Activated naive CD4-positive, alpha-beta T cell treated with anti-CD3 and anti-CD28 coated beads, Interleukin-2, amount 10 ng/mL, durations not matched to agents 7 days and 5 days (primary cell): ENCODE measurements around the gene ZNF410.

ENCODE experiments used
- CTCF ChIA-PET: fragments of 350-600 bp; sonication (Branson Sonifier 250); formaldehyde crosslinking; loops from one replicate; lab custom pipeline; 2021; ENCODE audit warnings: antibody characterized with exemption; lab: Charles Lee
- DNase-seq: peaks from one replicate; pipeline ENCODE4 v3.0.0-alpha.2; 2020
- H3K27ac Mint-ChIP-seq: one replicate; pipeline ENCODE4 v1.8.0; 2021; ENCODE audit warnings: mild to moderate bottlenecking, moderate library complexity, mixed read lengths
- H3K27me3 Mint-ChIP-seq: one replicate; pipeline ENCODE4 v1.8.0; 2021; ENCODE audit warnings: mild to moderate bottlenecking, mixed read lengths
- H3K36me3 Mint-ChIP-seq: one replicate; pipeline ENCODE4 v1.8.0; 2021; ENCODE audit warnings: mixed read lengths
- H3K4me1 Mint-ChIP-seq: one replicate; pipeline ENCODE4 v1.8.0; 2021; ENCODE audit warnings: mixed read lengths
- H3K4me3 Mint-ChIP-seq: one replicate; pipeline ENCODE4 v1.8.0; 2021; ENCODE audit warnings: mild to moderate bottlenecking, moderate library complexity, mixed read lengths
- H3K9me3 Mint-ChIP-seq: one replicate; pipeline ENCODE4 v1.8.0; 2021; ENCODE audit warnings: mixed read lengths

The ZNF410 gene

DNA sequence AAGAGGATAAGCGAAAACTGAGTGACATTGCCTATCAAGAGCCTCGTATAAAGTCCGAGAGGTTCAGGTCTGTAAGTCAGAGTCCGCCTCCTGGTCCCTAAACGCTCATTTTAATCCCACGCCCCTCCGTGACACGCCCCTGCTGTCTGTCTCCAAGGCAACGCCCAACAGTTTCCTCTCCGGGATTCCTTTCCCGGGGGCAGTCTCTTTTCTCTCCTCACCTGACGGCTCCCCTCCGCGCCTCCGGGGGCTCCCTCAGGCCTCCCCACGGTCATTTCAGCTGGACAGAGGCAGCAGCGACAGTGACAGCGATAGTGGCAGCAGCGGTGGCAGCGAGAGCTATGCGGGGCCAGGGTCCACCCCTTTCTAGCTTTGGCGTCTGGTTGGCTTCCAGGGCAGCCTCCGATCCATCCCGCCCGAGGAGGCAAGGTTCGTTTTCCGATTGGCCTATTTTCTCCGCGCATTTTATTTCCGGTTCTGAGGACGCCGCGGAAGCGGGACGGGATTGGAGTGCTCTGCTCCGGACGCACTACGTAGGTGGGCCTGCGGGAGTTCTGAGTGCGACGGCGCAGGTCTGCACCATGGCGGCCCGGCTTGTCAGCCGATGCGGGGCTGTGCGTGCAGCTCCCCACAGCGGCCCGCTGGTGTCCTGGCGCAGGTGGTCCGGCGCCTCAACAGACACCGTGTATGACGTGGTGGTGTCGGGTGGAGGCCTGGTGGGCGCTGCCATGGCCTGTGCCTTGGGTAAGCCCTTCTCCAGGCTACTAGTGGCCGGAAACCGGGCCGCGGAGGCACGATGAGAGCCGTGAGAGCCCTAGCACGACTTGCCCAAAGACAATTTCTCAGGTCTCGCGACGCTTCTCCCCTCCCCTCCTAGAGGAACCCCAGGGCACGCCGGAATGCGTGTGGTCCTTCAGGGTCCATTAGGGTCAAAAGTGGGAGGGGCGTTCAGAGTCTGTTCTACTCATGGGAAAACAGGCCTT is 63.4 kb downstream of the ZNF410 start, which contains the start of the genes COQ6 and FAM161B:
Gene COQ6 (plus strand): TSS at position 551 of the 983 bp plus-strand sequence. CDS start 31 bp downstream, at position 582.
Gene FAM161B (minus strand): TSS at position 343 of the 983 bp plus-strand sequence. CDS start 68 bp downstream, at position 275.
- CTCF ChIA-PET, result interaction anchor here (0.9 kb wide), 1 partner anchor 81 kb away, joined by 3 read pairs; no protein-coding TSS in a partner anchor
- H3K27me3 Mint-ChIP-seq, result no peaks in the 10 kb centered on the region
- DNase-seq, result peak; percentile 96
- H3K4me1 Mint-ChIP-seq, result peaks cover 21% of the 10 kb centered on the region
- H3K27ac Mint-ChIP-seq, result peak within 1 kb of the TSS; percentile 89
- H3K9me3 Mint-ChIP-seq, result no peaks in the 10 kb centered on the region
- peak within 1 kb of the TSS; percentile 96 for H3K4me3 Mint-ChIP-seq
- H3K36me3 Mint-ChIP-seq, result peaks cover 3% of the 10 kb centered on the region

DNA sequence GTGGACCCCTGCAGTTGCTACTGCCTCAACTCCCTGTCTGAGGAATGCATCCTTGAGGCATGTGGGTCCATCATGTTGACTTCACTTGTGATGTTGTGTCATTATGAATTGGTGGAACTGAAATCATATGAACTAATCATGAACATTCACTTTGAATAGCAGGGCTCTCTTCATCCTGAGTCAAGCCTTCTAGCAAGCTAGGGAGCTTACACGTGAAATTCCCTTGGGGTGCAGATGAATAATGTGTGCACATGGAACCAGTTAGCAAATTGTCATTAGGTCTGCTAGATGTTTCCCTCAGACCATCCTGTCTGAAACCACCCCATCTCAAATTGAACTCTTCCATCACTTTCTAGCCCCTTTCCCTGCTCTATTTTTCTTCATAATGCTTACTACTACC is 67.1 kb downstream of the ZNF410 start:
- H3K27ac Mint-ChIP-seq, result no peak overlapping the region
- no peaks in the 10 kb centered on the region for H3K9me3 Mint-ChIP-seq
- no peak overlapping the region for H3K4me3 Mint-ChIP-seq
- no peak for DNase-seq
- H3K4me1 Mint-ChIP-seq, result peaks cover 21% of the 10 kb centered on the region
- H3K36me3 Mint-ChIP-seq, result peaks cover 14% of the 10 kb centered on the region
- CTCF ChIA-PET, result no interaction called here
- no peaks in the 10 kb centered on the region for H3K27me3 Mint-ChIP-seq

GRCh38 chr14:73955674-73956073 is 69.0 kb downstream of the ZNF410 start:
- no peak overlapping the region for H3K4me3 Mint-ChIP-seq
- H3K27me3 Mint-ChIP-seq, result no peaks in the 10 kb centered on the region
- DNase-seq, result no peak
- H3K36me3 Mint-ChIP-seq, result peaks cover 18% of the 10 kb centered on the region
- H3K9me3 Mint-ChIP-seq, result no peaks in the 10 kb centered on the region
- CTCF ChIA-PET, result no interaction called here
- peaks cover 10% of the 10 kb centered on the region for H3K4me1 Mint-ChIP-seq
- no peak overlapping the region for H3K27ac Mint-ChIP-seq

DNA sequence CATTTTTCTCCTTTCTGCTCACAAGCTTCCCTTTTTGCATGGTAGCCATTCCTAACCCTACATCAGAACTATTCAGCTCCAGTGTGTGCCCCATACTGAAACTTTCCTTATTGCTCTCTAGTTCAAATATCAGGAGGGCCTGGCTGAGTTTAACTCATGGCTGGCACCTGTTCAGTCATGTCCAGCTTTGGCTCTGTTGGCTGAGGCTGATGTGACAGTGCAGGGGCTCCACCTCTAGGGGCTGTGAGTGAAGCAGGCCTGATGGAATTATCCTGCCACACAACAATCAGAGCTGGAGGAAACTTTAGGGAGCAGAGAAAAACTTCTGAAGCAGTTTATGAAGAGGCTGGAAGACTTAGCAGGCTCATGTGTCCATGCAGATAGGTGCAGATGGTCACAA is 71.9 kb downstream of the ZNF410 start:
- H3K4me3 Mint-ChIP-seq, result no peak overlapping the region
- no peaks in the 10 kb centered on the region for H3K9me3 Mint-ChIP-seq
- DNase-seq, result no peak
- CTCF ChIA-PET, result interaction anchor here (0.6 kb wide), 1 partner anchor 224 kb away, joined by 3 read pairs; no protein-coding TSS in a partner anchor
- H3K36me3 Mint-ChIP-seq, result peaks cover 33% of the 10 kb centered on the region
- no peak overlapping the region for H3K27ac Mint-ChIP-seq
- no peaks in the 10 kb centered on the region for H3K27me3 Mint-ChIP-seq
- no peaks in the 10 kb centered on the region for H3K4me1 Mint-ChIP-seq

- Mint-ChIP-seq H3K4me1 (no peaks in the 10 kb centered on the region), H3K4me3 (no peak overlapping the region), H3K9me3 (no peaks in the 10 kb centered on the region), H3K27me3 (no peaks in the 10 kb centered on the region), H3K27ac (no peak overlapping the region), H3K36me3 (peaks cover 35% of the 10 kb centered on the region)
- DNase-seq, result no peak
- CTCF ChIA-PET, result no interaction called here
Observed at GRCh38 chr14:73961192-73961591, 74.5 kb downstream of the ZNF410 start.

GRCh38 chr14:73965216-73965615 is 78.6 kb downstream of the ZNF410 start:
- Mint-ChIP-seq H3K27ac (no peak overlapping the region), H3K27me3 (no peaks in the 10 kb centered on the region), H3K9me3 (no peaks in the 10 kb centered on the region), H3K4me3 (no peak overlapping the region), H3K4me1 (no peaks in the 10 kb centered on the region), H3K36me3 (peaks cover 27% of the 10 kb centered on the region)
- DNase-seq, result no peak
- CTCF ChIA-PET, result no interaction called here

GRCh38 chr14:73968885-73969284 is 82.2 kb downstream of the ZNF410 start:
- Mint-ChIP-seq H3K27ac (no peak overlapping the region), H3K4me1 (no peaks in the 10 kb centered on the region), H3K4me3 (no peak overlapping the region), H3K9me3 (no peaks in the 10 kb centered on the region), H3K36me3 (peaks cover 11% of the 10 kb centered on the region), H3K27me3 (no peaks in the 10 kb centered on the region)
- CTCF ChIA-PET, result interaction anchor here (0.6 kb wide), 1 partner anchor 1484 kb away, joined by 3 read pairs; no protein-coding TSS in a partner anchor
- no peak for DNase-seq

DNA sequence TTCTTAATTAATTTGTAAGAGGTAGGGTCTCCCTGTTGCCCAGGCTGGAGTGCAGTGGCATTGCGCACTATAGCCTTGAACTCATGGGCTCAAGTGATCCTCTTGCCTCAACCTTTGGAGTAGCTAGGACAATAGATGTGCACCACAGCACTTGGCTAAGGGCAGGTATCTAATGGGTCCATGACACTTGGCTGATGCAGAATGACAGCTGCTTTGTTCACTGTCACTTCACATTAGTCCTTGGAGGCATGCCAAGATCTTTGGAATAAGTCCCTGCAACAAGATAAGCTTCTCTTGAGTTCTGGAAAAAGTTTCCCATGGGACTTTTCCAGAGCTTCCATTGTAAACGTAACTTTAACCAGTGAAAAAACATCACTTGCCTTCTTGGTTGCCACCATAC is 86.8 kb downstream of the ZNF410 start:
- CTCF ChIA-PET, result no interaction called here
- H3K4me1 Mint-ChIP-seq, result no peaks in the 10 kb centered on the region
- no peak for DNase-seq
- H3K36me3 Mint-ChIP-seq, result peaks cover 12% of the 10 kb centered on the region
- no peak overlapping the region for H3K4me3 Mint-ChIP-seq
- H3K27ac Mint-ChIP-seq, result no peak overlapping the region
- no peaks in the 10 kb centered on the region for H3K27me3 Mint-ChIP-seq
- H3K9me3 Mint-ChIP-seq, result no peaks in the 10 kb centered on the region

DNA sequence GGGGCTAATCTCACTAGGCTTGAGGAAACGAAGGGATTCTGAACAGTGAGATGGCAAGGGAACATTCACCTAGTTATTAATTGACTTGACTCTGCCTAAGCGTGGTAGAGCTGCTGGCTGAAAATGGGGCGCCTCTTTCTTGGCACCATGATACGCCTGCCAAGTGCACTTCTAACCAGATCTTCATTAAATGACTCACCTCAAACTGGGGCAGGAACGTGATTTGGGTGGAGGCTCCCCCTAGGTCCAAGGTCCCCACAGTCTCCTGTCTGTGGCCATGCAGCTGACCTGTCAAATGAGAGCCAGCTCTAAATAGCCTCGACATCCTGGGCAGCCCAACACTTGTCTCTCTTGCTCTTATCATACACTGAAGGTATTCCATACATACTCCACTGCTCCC is 89.5 kb downstream of the ZNF410 start:
- H3K4me1 Mint-ChIP-seq, result no peaks in the 10 kb centered on the region
- no peak overlapping the region for H3K27ac Mint-ChIP-seq
- H3K36me3 Mint-ChIP-seq, result peaks cover 8% of the 10 kb centered on the region
- H3K9me3 Mint-ChIP-seq, result no peaks in the 10 kb centered on the region
- no peak overlapping the region for H3K4me3 Mint-ChIP-seq
- no peak for DNase-seq
- CTCF ChIA-PET, result no interaction called here
- H3K27me3 Mint-ChIP-seq, result no peaks in the 10 kb centered on the region

DNA sequence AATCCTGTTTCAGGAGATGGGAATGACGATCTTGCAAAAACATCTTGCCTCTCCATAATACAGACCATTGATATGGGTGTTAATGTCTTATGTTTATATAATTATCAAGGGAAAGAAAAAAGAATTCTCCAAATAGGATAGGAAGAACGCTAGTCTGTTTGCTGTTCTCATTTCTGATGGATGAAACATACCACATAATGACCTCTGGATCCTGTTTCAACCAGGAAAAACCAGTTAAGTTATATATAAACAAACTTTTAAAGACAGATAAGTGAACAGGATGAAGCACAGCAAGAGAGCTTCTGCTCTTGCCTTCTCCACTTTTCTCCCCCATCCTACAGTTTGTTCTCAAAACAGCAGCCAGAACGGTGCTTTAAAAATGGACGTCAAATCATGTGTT is 91.2 kb downstream of the ZNF410 start:
- no peak overlapping the region for H3K27ac Mint-ChIP-seq
- H3K4me1 Mint-ChIP-seq, result no peaks in the 10 kb centered on the region
- H3K27me3 Mint-ChIP-seq, result no peaks in the 10 kb centered on the region
- H3K36me3 Mint-ChIP-seq, result peaks cover 3% of the 10 kb centered on the region
- CTCF ChIA-PET, result no interaction called here
- H3K9me3 Mint-ChIP-seq, result no peaks in the 10 kb centered on the region
- no peak for DNase-seq
- H3K4me3 Mint-ChIP-seq, result no peak overlapping the region
